PFSK-1 (cell line): ENCODE results near the gene AIDA.

Experiments used
- POLR2AphosphoS5 ChIP-seq: IDR thresholded peaks from 2 replicates; pipeline ENCODE4 v1.6.1; 2012; ENCODE audit warnings: low read depth, mild to moderate bottlenecking, control low read depth, low read length, moderate library complexity
- REST ChIP-seq, 2 experiments: IDR thresholded peaks; 2 replicates each; pipeline versions ENCODE4 v1.6.1 to v1.8.0; 2011 to 2012; ENCODE audit warnings: low read depth in 2 of 2, low read length in 2 of 2, control low read depth in 1 of 2, inconsistent platforms in 1 of 2, mild to moderate bottlenecking in 1 of 2, moderate library complexity in 1 of 2; ENCODE audit not compliant: insufficient read depth in 1 of 2

GRCh38 chr1:222631611-222632208, 80.6 kb downstream of the AIDA start:
- TF ChIP-seq REST (IDR thresholded peaks at IDR 0.05; ENCODE audit: insufficient read depth in 1 of 2, low read depth in 2 of 2, low read length in 2 of 2) (no peak), POLR2AphosphoS5 (no peak)
